Caki2 (cell line): Measurements from ENCODE around the gene TBC1D22A. TPM values are rescaled to one million over a fixed set of nuclear protein-coding genes. Genes with fewer than 3 reads are reported as not detected.
A peak's percentile ranks its signal among the peaks of the same experiment; 100 is the strongest.

Experiments used
- DNase-seq: peaks from one replicate; pipeline ENCODE4 v3.0.0-alpha.2; 2015; ENCODE audit warnings: low read depth
- in situ Hi-C: cut with HindIII; loops from 2 replicates; pipeline ENCODE4 v1.10.0; 2016; ENCODE audit warnings: low sequenced_read_pairs, low pct_unique_long_range_greater_than_20kb, mixed read lengths
- total RNA-seq: library from RNA; depleted of rRNA; stranded (reverse); fragments of >200 nt; shearing (Covaris generic); gene quantifications from 2 replicates; pipeline ENCODE4 v1.2.3, GENCODE V29; 2014; ENCODE audit warnings: low replicate concordance

Gene TBC1D22A
- total RNA-seq, 1 experiment from 2014 or later: 15.0 TPM

DNA sequence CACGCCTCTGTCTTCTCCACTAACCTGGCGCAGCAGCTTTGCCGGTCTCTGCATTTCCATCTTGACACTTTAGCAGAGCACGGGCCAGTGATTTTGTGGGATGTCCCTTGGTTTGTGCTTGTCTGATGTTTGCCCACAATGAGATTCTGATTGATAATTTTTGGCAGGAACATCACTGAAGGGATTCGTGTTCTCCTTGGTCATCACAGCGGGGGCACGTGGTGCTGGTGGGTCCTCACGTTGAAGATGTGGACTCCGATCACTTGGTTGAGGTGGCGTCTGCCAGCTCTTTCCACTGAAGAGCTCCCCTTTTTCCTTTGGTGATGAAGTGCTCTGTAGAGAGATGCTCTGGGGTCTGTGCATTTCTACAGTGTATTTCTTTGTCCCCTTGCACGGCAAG lies 37.2 kb downstream of the TBC1D22A start:
- in situ Hi-C loops: no loop called here
- no peak for DNase-seq

DNA sequence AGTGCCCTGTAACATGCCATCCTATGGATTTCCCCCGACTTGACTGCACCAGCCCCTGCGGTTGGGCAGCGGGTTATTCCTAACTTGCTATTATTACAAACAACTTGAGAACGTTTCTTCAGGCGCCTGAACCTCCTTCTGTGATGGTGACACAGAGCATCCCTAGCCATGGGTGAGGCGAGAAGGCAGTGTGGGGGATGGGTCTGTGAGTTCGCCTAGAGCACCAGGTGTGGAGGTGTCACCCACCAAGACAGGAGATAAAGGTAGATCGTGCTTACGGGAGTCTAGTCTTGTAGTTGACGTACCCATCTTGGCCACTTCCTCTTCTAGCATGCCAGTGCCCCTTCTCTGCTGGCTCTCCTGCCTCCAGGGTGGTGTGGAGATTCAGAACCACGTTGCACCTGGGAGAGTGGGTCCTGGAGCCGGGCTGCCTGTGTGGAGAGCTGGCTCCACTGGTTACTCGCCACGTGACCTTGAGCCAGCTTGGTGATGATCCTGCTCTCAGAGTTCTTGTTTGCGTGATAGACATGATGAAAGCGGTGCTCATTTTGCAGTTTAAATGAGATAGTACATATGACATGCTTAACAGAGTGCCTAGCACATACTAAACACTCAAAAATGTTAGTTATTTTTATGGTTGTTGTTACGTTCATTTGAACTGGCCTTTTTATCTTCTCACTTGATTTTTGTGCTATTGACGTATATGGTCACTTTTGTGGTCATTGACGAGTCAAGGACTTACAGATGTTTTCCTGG lies 37.8 kb downstream of the TBC1D22A start:
- DNase-seq: no peak
- in situ Hi-C loops: no loop called here

DNA sequence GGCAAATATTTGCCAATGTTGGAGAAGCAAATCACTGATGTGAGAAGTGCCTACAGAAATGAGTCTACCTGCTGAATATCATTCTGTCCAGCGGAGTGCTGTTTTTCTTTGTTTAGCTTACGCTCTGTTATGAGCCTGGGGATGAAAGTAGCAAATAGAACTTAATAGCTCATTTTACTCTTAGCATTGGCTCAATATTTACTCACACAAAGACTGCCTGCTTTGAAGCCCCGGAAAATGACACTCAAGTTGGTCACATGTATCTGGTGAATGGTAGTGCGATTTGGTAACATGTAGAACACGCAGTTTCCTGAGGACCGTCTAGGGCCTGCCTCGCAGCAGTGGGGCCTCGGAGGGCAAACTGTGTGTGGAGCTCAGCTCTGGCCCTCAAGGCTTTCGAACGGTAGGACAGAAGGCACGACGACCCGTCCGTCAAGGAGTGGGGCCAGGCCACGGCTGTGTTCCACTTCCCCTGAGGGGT lies 38.9 kb downstream of the TBC1D22A start:
- in situ Hi-C loops: no loop called here
- DNase-seq: no peak

DNA sequence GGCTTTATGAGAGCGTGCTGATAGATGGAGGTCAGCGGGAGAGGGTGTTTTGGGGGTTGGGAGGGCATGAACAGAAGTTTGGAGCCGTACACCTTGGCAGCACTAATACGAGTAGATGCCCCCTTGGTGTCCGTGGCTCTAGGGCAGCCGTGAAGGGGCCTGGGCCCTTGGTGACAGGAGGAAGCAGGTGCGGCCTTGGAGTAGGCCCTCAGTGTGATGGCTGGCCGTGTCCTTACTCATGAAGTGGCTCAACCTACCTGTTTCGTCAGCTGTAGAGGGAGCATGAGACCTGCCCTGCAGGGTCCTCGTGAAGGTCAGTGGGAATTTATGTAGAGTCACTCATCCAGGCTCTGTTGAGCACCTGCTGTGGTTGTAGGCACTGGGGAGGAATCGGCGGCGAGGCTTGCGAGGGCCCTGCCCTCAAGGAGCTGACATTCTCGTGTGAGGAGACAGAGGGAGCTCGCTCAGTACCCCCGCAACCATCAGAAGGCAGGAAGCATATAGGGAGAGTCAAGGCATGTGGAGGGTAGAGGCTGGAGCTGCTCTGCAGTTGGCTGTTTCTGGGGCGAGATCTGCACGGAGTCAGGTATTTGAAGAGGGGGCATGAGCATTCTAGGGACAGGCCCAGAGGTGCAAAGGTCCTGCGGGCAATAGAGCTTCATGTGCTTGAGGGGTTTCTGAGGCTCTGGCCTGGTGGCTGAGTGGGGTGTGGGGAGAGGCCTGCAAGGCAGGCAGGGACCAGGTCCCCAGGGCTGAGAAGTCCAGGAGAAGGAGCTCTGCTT lies 39.6 kb downstream of the TBC1D22A start:
- in situ Hi-C loops: no loop called here
- DNase-seq: no peak

DNA sequence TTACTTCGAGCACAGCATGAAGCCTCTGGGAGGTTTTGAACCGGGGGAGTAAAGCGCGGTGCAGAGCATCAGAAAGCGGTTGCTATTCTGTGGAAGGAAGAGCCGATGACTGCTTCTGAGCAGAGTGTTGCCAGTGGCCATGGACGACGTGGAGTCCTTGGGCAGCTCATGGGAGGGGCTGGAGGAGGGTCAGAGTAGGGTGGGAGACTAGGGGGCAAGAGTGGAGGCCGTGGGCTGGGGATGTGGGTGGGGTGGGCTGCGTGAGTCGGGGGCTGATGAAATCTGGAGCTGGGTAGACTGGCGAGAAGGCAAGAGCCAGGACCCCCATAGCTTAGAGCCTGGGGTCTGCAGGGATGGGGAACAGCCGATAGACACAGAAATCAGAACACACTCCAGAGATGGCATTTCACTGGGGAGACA lies 40.2 kb downstream of the TBC1D22A start:
- in situ Hi-C loops: no loop called here
- no peak for DNase-seq

DNA sequence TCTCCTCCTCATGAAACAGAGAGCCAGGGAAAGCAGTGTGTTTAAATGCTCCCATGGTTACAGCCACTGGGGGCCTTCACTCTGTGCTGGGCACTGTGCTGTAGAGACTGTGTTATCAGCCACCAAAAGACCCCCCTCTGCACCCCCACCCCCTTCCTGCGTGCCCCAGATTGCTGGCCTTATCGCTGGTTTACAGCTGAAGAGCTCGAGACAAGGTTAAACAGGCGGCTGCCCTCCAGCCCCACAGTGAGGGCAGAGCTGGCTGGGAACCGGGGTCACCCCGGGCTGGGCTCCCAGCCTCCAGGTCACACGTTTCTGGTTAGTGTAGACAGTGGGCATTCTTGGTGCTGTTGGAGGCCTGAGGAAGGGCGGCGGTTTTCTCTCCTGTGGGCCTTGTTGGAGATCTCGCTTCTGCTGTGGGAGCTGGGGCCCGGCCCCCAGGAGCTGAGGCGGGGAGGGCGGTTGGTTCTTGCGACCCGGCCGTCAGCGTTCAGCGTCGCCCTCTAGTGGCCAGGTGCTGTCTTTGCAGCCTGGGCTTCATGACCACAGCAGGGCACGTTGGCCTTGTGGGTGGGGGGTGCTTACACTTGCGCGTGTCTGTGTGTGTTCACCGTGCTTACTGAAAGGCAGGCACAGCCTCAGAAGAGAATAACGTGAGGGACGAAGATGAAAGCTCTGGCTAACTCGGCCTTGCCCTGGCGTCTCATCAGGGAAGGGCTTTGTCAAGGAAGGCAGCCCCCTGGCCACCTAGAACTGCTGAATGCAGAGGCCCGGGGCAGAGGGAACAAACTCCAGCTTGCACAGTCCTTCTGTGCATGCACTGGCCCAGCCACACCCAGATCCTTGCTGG lies 40.8 kb downstream of the TBC1D22A start:
- in situ Hi-C loops: no loop called here
- DNase-seq: peak; percentile 29

DNA sequence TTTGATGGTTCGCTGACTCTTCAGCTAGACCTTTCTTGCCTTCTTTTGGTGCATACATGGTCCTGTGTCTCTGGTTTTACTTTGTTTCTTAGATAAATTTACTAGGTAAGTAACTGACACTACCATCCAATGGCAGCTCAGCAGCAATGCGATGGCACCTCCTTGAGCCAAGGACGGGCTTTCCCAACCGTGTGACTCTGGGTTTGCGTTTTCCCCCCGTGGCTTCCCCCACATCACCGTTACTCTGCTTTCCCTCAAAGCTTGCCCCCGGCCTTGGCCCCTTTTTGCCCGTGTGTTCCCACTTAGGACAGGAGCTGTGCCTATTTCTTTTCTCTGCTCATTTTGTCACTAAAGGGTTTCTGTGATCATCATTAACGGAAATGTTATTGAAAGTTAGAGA lies 41.5 kb downstream of the TBC1D22A start:
- in situ Hi-C loops: no loop called here
- DNase-seq: no peak

DNA sequence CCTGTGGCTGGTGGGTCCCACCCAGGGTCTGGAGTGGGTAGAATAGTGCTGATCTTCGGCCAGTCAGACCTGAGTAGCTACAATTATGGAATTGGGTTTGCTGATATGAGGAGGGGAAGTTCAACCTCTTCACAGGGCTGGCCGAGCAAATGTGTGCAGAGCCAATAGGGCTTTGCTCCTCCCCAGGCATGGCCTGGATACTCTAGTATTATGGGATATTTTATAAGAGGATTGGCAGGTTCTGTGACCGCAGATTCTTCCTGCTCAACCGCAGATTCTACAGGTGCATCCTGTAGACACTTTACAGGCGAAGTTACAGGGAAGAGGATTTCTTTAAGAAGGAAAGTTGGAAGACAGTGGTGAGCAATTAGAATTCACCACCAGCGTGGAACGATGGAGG lies 44.3 kb downstream of the TBC1D22A start:
- in situ Hi-C loops: no loop called here

DNA sequence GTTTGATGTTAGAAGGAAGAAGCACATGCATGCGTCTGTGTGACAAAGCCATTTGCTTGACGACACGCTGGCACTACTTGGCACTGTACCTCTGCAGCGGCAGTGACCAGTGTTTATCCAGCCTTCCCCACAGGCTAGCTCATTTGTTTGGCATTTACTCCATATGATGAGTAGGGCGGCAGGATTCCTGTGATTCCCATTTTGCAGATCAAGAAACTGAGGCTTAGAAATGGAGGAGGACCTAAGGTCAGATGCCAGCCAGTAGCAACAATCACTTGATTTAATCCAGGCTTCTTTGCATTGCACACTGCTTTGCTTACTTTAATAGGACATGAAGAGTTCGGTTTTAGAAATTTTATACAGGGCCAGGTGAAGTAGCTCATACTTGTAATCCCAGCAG lies 45.0 kb downstream of the TBC1D22A start:
- no peak for DNase-seq
- in situ Hi-C loops: no loop called here

More for the DNA sequence above, 44.3 kb downstream of the TBC1D22A start:
- no peak for DNase-seq

DNA sequence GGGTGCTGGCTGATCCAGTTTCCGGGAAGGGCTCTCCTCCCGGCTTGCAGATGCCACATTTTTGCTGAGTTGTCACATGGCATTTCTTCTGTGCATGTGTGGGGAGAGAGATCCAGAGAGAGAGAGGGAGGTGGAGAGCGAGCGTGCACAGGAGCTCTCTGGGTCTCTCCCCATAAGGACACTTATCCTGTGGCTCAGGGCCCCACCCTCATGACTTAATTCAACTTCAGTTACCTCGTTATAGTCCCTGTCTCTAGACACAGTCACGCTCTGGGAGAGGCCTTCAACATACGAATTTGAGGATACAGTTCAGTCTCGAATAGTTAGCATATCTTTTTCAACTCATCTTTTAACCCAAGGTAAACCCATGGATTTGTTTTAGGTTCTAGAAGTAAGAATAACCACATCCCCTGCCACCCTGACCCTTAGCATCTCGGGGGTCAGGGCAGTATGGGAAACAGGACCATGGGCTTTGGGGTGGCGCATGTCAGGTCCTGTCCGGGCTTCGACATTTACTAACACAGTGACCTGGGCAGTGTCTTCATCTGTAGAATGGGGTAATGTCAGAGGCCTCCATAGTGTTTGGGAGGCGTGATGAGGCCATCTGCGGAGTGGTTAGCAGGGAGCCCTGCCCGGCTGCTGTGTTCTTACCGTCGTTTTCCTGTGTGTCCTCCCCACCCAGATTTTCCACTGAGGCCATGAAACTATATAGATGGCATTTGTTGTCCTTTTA lies 46.9 kb downstream of the TBC1D22A start:
- DNase-seq: no peak
- in situ Hi-C loops: no loop called here

DNA sequence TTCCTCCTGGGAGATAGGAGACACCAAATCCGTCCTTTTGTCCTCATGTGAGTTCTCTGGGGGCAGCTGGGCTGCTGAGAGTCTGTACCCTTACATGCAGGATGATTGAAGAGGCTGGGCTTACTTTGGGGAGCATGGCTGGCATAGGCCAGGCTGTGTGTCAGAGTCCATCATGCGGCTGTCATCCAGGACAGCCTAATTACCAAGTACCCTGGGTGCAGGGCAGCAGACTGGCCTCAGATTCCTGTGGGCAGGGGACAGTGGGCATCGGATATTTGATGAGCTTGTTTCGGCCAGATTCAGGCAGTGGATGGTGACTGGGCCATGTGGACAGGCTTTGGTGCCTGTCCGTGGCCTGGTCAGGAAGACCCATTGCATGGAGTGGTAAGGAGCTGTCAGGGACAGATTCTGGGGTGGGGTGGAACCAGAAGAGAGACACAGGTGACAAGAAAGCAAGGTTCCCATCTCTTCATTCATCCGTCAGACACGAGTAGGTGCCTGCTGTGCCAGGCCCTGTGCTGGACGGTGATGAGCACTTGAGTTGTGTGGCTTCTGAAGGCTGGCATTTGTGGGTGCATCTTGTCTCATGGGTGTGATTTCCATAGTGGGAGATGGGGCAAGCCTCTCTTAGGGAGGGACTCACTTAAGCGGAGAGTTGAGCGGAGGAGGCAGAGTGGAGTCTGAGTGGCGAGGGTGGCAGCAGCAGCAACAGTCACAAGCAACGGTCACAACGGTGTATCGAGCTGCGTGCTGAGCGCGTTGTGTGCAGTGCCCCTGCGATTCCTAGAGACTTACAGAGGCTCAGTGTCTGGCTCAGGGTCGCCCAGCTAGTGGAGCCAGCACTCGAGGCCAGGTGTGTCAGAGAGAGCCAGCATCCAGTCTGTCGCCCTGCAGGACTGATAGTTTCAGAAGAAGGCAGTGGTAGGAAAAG lies 48.7 kb downstream of the TBC1D22A start:
- in situ Hi-C loops: no loop called here
- no peak for DNase-seq

DNA sequence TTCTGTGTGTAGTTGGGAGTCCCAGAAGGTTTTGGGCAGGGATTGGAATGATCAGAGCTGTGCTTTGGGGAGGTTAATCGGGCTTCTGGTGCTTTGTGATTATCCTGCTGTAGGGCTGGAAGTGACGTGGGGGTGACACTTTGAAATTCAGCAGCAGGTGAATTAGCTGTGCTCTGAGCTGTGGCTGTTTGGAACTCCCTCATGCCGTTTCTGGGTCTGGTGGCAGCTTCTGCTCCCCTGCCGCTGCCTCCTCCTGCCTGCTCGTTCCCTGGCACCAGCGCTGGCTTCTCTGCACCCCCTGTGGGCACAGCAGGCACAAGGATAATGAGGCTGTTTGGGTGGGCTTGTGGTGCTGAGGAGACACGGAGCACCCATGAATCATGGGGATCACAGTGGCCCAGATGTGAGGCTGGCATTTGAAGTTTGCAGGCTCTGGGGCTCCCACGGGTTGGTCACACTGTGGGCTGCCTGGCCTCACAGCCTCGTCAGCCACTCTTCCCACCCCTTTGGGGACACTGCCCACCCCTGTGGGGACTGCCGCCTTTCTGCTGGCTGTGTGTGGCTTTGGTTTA lies 49.7 kb downstream of the TBC1D22A start:
- no peak for DNase-seq
- in situ Hi-C loops: no loop called here

DNA sequence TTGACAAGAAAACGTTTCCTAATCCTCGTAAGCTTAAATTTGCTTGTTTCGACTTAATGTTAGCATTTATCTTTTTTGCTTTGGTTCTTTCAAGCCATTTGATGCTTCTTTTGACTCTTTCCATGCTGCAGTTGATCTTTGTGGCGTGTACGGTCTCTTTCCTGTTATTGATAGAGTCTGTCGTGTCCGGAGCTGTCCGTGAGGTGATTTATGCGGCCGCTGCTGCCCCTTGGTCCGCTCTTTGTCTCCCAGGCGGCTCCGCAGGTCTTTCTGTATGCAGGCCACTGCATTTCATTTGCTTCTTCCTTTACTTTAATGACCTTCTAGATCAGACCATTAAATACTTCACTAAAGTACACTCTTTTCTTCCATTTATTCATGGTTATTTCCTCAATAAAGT lies 50.3 kb downstream of the TBC1D22A start:
- in situ Hi-C loops: no loop called here
- no peak for DNase-seq

DNA sequence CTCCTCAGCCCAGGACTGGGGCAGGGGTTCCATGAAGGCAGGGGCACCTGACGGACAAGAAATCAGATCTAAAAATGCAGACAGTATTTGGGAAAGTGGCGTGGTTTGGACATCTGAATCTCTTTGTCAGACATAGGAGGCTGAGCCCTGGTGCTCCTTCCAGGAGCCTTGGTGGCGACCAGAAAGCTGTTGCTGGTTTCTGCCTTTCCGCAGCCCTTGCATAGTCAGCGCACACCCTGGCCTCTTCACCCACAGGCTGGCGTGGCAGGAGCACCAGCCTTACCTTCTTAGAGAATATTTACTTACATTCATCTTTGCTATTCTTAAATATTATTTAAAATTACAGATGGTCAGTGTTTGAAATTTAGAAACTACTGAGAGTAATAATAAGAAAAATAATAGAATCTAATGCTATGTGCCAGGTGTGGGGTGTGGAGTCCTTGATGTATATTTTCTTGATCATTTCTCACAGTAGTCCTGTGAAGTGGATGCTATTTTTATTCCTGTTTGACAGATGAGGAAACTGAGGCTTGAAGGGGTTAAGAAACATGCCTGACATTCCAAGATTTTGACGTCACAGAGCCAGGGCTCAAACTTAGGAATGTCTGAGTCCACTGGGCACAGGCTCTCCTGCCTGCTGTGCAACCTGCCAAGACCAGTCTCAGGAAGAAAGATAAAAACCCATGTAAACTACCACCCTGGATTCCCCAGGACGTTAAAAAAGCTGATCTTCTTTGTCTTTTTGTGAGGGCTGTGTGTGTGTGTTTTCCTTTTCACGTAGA lies 51.6 kb downstream of the TBC1D22A start:
- DNase-seq: no peak
- in situ Hi-C loops: no loop called here

DNA sequence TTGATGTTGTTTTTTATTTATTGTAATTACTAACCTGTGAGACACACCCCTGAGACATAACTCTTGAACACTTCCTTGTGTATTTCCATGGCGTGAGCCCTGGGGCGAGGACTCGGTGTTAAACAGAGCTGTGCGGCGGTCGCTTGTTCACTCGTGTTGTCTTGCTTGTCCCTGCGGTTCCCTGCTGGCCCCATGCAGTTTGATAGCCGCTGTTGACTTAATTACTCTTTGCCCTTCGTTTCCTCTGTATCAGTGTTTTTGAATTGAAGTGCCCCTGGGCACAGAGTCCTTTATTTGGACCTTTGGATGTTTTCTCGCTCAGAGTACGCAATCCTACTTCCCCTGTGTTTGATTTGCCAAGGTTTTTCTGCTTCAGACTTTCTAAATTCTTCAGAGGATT lies 52.7 kb downstream of the TBC1D22A start:
- in situ Hi-C loops: no loop called here

DNA sequence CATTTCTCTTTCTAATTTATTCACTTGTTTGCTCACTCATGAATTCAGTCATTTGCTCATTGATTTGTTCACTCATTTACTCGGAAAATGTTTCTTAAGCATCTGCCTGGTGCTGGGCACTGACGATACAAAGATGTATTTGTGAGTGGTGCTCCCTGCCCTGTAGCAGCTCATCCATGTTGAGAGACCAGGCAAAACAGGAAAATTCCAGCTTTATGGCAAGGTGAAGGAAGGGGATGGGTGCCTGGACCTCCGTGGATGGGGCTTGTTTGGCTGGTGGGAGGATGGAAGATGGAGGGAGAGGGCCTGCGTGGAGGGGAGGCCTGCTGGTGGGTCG lies 53.1 kb downstream of the TBC1D22A start:
- in situ Hi-C loops: no loop called here

More for the DNA sequence above, 52.7 kb downstream of the TBC1D22A start:
- no peak for DNase-seq

More for the DNA sequence above, 53.1 kb downstream of the TBC1D22A start:
- DNase-seq: no peak
